ENCODE measurements around the gene STN1.

DNA sequence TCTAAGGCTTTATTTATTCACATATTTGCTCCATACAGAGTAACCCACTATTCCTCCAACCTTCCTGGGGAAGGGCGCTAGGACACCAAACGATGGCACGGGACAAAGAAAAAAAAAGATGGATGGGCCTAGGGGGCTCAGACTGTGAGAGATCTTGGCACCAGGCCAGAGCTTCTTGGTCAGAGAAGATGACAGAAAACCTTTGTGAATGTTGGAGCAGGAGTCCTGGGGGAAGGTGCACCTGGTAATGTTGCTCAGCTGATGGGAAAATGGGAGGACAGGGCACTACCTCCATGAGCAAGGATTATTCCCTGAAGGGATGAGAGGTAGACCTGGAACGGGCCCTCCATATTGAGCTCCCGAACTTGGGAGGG, 61.2 kb downstream of the STN1 start:
- TF ChIP-seq, protein P1, sequence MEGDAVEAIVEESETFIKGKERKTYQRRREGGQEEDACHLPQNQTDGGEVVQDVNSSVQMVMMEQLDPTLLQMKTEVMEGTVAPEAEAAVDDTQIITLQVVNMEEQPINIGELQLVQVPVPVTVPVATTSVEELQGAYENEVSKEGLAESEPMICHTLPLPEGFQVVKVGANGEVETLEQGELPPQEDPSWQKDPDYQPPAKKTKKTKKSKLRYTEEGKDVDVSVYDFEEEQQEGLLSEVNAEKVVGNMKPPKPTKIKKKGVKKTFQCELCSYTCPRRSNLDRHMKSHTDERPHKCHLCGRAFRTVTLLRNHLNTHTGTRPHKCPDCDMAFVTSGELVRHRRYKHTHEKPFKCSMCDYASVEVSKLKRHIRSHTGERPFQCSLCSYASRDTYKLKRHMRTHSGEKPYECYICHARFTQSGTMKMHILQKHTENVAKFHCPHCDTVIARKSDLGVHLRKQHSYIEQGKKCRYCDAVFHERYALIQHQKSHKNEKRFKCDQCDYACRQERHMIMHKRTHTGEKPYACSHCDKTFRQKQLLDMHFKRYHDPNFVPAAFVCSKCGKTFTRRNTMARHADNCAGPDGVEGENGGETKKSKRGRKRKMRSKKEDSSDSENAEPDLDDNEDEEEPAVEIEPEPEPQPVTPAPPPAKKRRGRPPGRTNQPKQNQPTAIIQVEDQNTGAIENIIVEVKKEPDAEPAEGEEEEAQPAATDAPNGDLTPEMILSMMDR (conservative IDR thresholded peaks at IDR 0.05 in 1 of 2, IDR thresholded peaks at IDR 0.05 in 1 of 2; ENCODE audit: low read depth in 1 of 2, low read length in 2 of 2): no peak
- no peak for TF ChIP-seq EZH2 (IDR thresholded peaks at IDR 0.05; ENCODE audit: low read length, missing control alignments)
